Measurements from ENCODE around the gene ZNF536.
"Not testable (repeated sequence)": the region's sequence is repeated elsewhere in the genome, so short reads cannot be mapped to it uniquely, and the experiment has no call there.

ZNF536 gene

DNA sequence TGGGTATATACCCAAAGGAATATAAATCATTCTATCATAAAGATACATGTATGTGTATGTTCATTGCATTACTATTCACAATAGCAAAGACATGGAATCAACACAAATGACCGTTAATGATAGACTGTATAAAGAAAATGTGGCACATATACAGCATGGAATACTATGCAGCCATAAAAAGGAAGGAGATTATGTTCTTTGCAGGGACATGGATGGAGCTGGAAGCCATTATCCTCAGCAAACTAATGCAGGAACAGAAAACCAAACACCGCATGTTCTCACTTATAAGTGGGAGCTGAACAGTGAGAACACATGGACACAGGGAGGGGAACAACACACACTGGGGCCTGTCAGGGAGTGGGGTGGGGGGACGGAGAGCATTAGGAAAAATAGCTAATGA is 125.9 kb downstream of the ZNF536 start:
- H2BK12ac ChIP-seq (ENCODE audit: low read length in 2 of 2): not testable (repeated sequence)

GRCh38 chr19:30498707-30499106 is 126.5 kb downstream of the ZNF536 start:
- H3K23ac ChIP-seq (ENCODE audit: low read length in 2 of 2): no peak overlapping the region
- no peaks in the 10 kb centered on the region for H3K9me3 ChIP-seq (ENCODE audit: control insufficient read depth, low read length)
- H3K4me2 ChIP-seq (ENCODE audit: low read length, poor library complexity, severe bottlenecking): no peak overlapping the region
- no peak overlapping the region for H2BK15ac ChIP-seq (ENCODE audit: low read depth, poor library complexity, severe bottlenecking)
- no peak for DNase-seq
- no peak overlapping the region for H3K4ac ChIP-seq (ENCODE audit: low read depth in 1 of 2, low read length in 2 of 2)
- no peak overlapping the region for H3K4me3 ChIP-seq (ENCODE audit: insufficient read depth in 1 of 2, low read depth in 1 of 2, low read length in 2 of 2)
- H3K27ac ChIP-seq (ENCODE audit: low read length, poor library complexity, severe bottlenecking): no peak overlapping the region
- no peak overlapping the region for H3K18ac ChIP-seq (ENCODE audit: low read depth in 1 of 2, low read length in 2 of 2)
- H3K9ac ChIP-seq (ENCODE audit: low read length): no peak overlapping the region
- H3K27me3 ChIP-seq (ENCODE audit: control insufficient read depth in 1 of 2, insufficient read depth in 1 of 2, low read length in 2 of 2): no peaks in the 10 kb centered on the region
- no peaks in the 10 kb centered on the region for H3K79me1 ChIP-seq (replicated peaks; ENCODE audit: low read length, poor library complexity, severe bottlenecking)
- H3K4me1 ChIP-seq (ENCODE audit: control insufficient read depth, insufficient read depth, low read depth, low read length): no peaks in the 10 kb centered on the region
- H2BK5ac ChIP-seq (ENCODE audit: low read depth, low read length, poor library complexity, severe bottlenecking): no peak overlapping the region
- no peak overlapping the region for H2AFZ ChIP-seq (ENCODE audit: low read depth, low read length)
- 13% methylated on average over 10 of the region's 12 CpGs for WGBS
- H2BK12ac ChIP-seq (ENCODE audit: low read length in 2 of 2): no peak overlapping the region
- no peak overlapping the region for H4K91ac ChIP-seq (ENCODE audit: low read length)
- no peaks in the 10 kb centered on the region for H3K36me3 ChIP-seq (ENCODE audit: control insufficient read depth in 1 of 2, insufficient read depth in 2 of 2, low read depth in 1 of 2, low read length in 2 of 2)
- no peak overlapping the region for H2AK5ac ChIP-seq (ENCODE audit: low read length, severe bottlenecking)
- H4K8ac ChIP-seq (ENCODE audit: low read length): no peak overlapping the region
- H3K14ac ChIP-seq (ENCODE audit: low read length in 2 of 2): no peak overlapping the region
- H2BK120ac ChIP-seq (ENCODE audit: low read depth, low read length): no peak overlapping the region

More for the DNA sequence above, 125.9 kb downstream of the ZNF536 start:
- not testable (repeated sequence) for H3K4me3 ChIP-seq (ENCODE audit: insufficient read depth in 1 of 2, low read depth in 1 of 2, low read length in 2 of 2); H3K27ac ChIP-seq (ENCODE audit: low read length, poor library complexity, severe bottlenecking); H2BK120ac ChIP-seq (ENCODE audit: low read depth, low read length); H4K8ac ChIP-seq (ENCODE audit: low read length); H3K9ac ChIP-seq (ENCODE audit: low read length); H3K79me1 ChIP-seq (replicated peaks; ENCODE audit: low read length, poor library complexity, severe bottlenecking); H3K36me3 ChIP-seq (ENCODE audit: control insufficient read depth in 1 of 2, insufficient read depth in 2 of 2, low read depth in 1 of 2, low read length in 2 of 2); H4K91ac ChIP-seq (ENCODE audit: low read length); H3K9me3 ChIP-seq (ENCODE audit: control insufficient read depth, low read length); H3K4me2 ChIP-seq (ENCODE audit: low read length, poor library complexity, severe bottlenecking); H3K4ac ChIP-seq (ENCODE audit: low read depth in 1 of 2, low read length in 2 of 2); H2BK5ac ChIP-seq (ENCODE audit: low read depth, low read length, poor library complexity, severe bottlenecking); H2AK5ac ChIP-seq (ENCODE audit: low read length, severe bottlenecking); H2AFZ ChIP-seq (ENCODE audit: low read depth, low read length); DNase-seq; H3K4me1 ChIP-seq (ENCODE audit: control insufficient read depth, insufficient read depth, low read depth, low read length); H2BK15ac ChIP-seq (ENCODE audit: low read depth, poor library complexity, severe bottlenecking); H3K14ac ChIP-seq (ENCODE audit: low read length in 2 of 2); H3K18ac ChIP-seq (ENCODE audit: low read depth in 1 of 2, low read length in 2 of 2); H3K23ac ChIP-seq (ENCODE audit: low read length in 2 of 2); H3K27me3 ChIP-seq (ENCODE audit: control insufficient read depth in 1 of 2, insufficient read depth in 1 of 2, low read length in 2 of 2)
- 63% methylated on average over 2 of the region's 3 CpGs for WGBS

DNA sequence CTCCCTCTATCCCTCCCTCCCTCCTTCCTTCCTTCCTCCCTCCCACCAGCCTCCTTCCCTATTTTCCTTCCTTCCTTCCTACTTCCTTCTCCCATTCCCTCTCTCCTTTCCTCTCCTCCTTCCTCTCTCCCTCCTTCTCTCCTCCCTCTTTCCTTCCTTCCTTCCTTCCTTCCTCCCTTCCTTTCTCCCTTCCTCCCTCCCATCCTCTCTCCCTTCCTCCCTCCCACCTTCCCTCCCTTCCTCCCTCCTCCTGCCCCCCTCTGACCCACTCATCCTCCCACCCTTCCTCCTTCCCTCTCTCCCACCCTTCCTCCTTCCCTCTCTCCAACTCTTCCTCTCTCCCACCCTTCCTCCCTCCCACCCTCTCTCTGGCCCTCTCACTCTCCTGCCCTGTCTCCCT is 132.1 kb downstream of the ZNF536 start:
- Histone ChIP-seq H2BK120ac (ENCODE audit: low read depth, low read length) (no peak overlapping the region), H2BK12ac (ENCODE audit: low read length in 2 of 2) (no peak overlapping the region), H3K79me1 (replicated peaks; ENCODE audit: low read length, poor library complexity, severe bottlenecking) (no peaks in the 10 kb centered on the region), H3K27me3 (ENCODE audit: control insufficient read depth in 1 of 2, insufficient read depth in 1 of 2, low read length in 2 of 2) (no peaks in the 10 kb centered on the region), H3K4me2 (ENCODE audit: low read length, poor library complexity, severe bottlenecking) (no peak overlapping the region), H3K9me3 (ENCODE audit: control insufficient read depth, low read length) (no peaks in the 10 kb centered on the region), H3K4me1 (ENCODE audit: control insufficient read depth, insufficient read depth, low read depth, low read length) (no peaks in the 10 kb centered on the region), H2AFZ (ENCODE audit: low read depth, low read length) (no peak overlapping the region), H2BK5ac (ENCODE audit: low read depth, low read length, poor library complexity, severe bottlenecking) (no peak overlapping the region), H3K14ac (ENCODE audit: low read length in 2 of 2) (no peak overlapping the region), H3K4me3 (ENCODE audit: insufficient read depth in 1 of 2, low read depth in 1 of 2, low read length in 2 of 2) (no peak overlapping the region), H3K36me3 (ENCODE audit: control insufficient read depth in 1 of 2, insufficient read depth in 2 of 2, low read depth in 1 of 2, low read length in 2 of 2) (no peaks in the 10 kb centered on the region), H3K23ac (ENCODE audit: low read length in 2 of 2) (no peak overlapping the region), H3K9ac (ENCODE audit: low read length) (no peak overlapping the region), H2BK15ac (ENCODE audit: low read depth, poor library complexity, severe bottlenecking) (no peak overlapping the region), H2AK5ac (ENCODE audit: low read length, severe bottlenecking) (no peak overlapping the region), H4K91ac (ENCODE audit: low read length) (no peak overlapping the region), H3K18ac (ENCODE audit: low read depth in 1 of 2, low read length in 2 of 2) (no peak overlapping the region), H4K8ac (ENCODE audit: low read length) (no peak overlapping the region), H3K4ac (ENCODE audit: low read depth in 1 of 2, low read length in 2 of 2) (no peak overlapping the region), H3K27ac (ENCODE audit: low read length, poor library complexity, severe bottlenecking) (no peak overlapping the region)
- DNase-seq: no peak

GRCh38 chr19:30512176-30513081 is 140.2 kb downstream of the ZNF536 start:
- DNase-seq: no peak
- H3K4me1 ChIP-seq (ENCODE audit: control insufficient read depth, insufficient read depth, low read depth, low read length): peaks cover 1% of the 10 kb centered on the region
- H4K8ac ChIP-seq (ENCODE audit: low read length): no peak overlapping the region
- no peak overlapping the region for H2BK12ac ChIP-seq (ENCODE audit: low read length in 2 of 2)
- no peak overlapping the region for H2AK5ac ChIP-seq (ENCODE audit: low read length, severe bottlenecking)
- H3K4me3 ChIP-seq (ENCODE audit: insufficient read depth in 1 of 2, low read depth in 1 of 2, low read length in 2 of 2): no peak overlapping the region
- H3K79me1 ChIP-seq (replicated peaks; ENCODE audit: low read length, poor library complexity, severe bottlenecking): no peaks in the 10 kb centered on the region
- H3K9ac ChIP-seq (ENCODE audit: low read length): no peak overlapping the region
- no peak overlapping the region for H2BK5ac ChIP-seq (ENCODE audit: low read depth, low read length, poor library complexity, severe bottlenecking)
- no peak overlapping the region for H3K23ac ChIP-seq (ENCODE audit: low read length in 2 of 2)
- no peak overlapping the region for H3K4me2 ChIP-seq (ENCODE audit: low read length, poor library complexity, severe bottlenecking)
- no peak overlapping the region for H2AFZ ChIP-seq (ENCODE audit: low read depth, low read length)
- H3K36me3 ChIP-seq (ENCODE audit: control insufficient read depth in 1 of 2, insufficient read depth in 2 of 2, low read depth in 1 of 2, low read length in 2 of 2): no peaks in the 10 kb centered on the region
- no peak overlapping the region for H2BK15ac ChIP-seq (ENCODE audit: low read depth, poor library complexity, severe bottlenecking)
- H4K91ac ChIP-seq (ENCODE audit: low read length): no peak overlapping the region
- no peak overlapping the region for H3K14ac ChIP-seq (ENCODE audit: low read length in 2 of 2)
- H2BK120ac ChIP-seq (ENCODE audit: low read depth, low read length): no peak overlapping the region
- no peaks in the 10 kb centered on the region for H3K9me3 ChIP-seq (ENCODE audit: control insufficient read depth, low read length)
- H3K27ac ChIP-seq (ENCODE audit: low read length, poor library complexity, severe bottlenecking): no peak overlapping the region
- H3K4ac ChIP-seq (ENCODE audit: low read depth in 1 of 2, low read length in 2 of 2): no peak overlapping the region
- no peak overlapping the region for H3K18ac ChIP-seq (ENCODE audit: low read depth in 1 of 2, low read length in 2 of 2)
- 72% methylated on average over 4 of the region's 10 CpGs for WGBS
- H3K27me3 ChIP-seq (ENCODE audit: control insufficient read depth in 1 of 2, insufficient read depth in 1 of 2, low read length in 2 of 2): peaks cover 0 to 9% of the 10 kb centered on the region in 2 experiments

Measured in mesenchymal stem cell (in vitro differentiated cells and primary cell).